ENCODE measurements around the gene PLAGL1.

DNA sequence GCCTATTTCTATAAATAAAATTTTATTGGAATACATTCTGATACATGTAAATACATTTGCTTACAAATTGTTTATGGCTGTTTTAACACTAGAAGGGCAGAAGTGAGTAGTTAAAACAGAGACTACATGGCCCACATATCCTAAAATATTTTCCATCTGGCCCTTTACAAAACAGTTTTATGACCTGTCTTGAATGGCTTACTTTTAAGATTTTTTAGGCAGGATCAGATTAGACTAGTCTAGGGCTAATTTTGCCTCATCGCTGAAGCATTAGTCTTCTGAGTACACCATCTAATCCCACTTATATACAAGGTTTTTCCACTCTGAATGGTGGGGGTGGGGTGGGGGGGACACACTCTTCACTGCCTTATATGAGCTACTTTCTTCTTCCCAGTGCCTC, 27.1 kb downstream of the PLAGL1 start:
- TF ChIP-seq POLR2A (IDR thresholded peaks at IDR 0.05) = no peak
- TF ChIP-seq, protein P1, sequence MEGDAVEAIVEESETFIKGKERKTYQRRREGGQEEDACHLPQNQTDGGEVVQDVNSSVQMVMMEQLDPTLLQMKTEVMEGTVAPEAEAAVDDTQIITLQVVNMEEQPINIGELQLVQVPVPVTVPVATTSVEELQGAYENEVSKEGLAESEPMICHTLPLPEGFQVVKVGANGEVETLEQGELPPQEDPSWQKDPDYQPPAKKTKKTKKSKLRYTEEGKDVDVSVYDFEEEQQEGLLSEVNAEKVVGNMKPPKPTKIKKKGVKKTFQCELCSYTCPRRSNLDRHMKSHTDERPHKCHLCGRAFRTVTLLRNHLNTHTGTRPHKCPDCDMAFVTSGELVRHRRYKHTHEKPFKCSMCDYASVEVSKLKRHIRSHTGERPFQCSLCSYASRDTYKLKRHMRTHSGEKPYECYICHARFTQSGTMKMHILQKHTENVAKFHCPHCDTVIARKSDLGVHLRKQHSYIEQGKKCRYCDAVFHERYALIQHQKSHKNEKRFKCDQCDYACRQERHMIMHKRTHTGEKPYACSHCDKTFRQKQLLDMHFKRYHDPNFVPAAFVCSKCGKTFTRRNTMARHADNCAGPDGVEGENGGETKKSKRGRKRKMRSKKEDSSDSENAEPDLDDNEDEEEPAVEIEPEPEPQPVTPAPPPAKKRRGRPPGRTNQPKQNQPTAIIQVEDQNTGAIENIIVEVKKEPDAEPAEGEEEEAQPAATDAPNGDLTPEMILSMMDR (IDR thresholded peaks at IDR 0.05) = no peak

Measured in tibial nerve (tissue), 3 donors.